A204.1 (cell line): ENCODE data around the gene FHOD3.

Source experiments
- FAIRE-seq: peaks from 2 replicates; lab custom pipeline; 2012; peaks lifted over from hg19 to GRCh38; lab: Jason Lieb, UNC

Gene FHOD3

DNA sequence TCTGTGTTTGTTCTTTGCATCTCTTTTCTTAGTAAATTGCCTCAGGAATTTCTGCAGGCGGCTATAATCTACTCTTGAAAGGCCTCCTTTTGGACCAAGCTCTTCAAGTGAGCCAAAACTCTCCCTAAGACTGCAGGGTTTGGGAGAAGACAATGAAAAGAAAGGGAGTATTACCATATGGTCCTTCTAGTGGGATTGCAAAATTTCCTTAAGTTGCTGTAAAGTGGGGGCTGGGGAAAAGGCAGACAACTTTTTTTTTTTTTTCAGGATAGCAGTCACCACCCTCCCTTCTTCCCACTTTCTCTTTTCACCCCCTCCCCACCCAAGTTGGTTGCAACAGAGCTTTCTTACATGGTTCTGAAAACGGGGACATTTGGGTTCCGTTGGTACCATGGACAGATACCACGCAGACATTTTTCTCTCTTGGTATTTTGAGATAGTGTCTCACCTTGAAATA, 183.7 kb downstream of the FHOD3 start:
- no peak for FAIRE-seq

- no peak for FAIRE-seq
Measured at GRCh38 chr18:36481935-36482334, 184.4 kb downstream of the FHOD3 start.

DNA sequence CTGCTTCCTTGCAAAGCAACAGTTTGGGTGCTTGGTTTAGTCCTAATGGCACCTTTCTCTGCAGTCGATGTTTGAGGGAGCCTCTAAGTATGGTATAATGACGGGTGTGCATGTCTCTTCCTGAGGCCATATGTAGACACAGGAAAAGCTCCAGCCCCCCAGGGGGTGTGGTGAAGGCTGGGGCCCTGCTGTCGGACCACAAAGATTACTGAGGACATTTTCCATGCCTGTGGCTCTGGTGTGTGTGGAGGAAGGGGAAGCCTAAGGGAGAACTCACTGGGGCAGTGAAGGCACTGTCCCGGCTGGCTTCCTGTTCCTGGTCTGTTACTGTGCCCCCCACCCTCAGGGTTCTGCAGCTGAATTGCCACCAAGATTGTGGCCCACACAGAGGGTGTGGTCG, 187.1 kb downstream of the FHOD3 start:
- no peak for FAIRE-seq

DNA sequence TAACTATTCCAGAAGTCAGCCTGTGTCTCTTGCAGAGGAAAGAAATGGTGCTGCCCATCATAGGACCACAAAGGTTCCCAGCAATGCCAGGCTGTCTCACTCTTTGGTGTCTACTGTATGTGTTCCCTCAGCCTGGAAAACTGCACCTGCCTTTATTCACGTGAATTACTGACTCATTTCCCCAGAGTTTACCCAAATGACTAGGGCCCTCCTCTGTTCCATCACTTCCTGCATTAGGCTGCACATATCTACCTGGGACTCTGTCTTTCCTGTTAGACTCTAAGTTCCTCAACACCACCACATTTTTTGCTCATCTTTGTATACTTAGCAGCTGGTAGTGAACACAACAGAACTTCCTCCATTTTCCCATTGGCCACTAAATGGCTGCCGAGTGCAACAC, 188.3 kb downstream of the FHOD3 start:
- no peak for FAIRE-seq

GRCh38 chr18:36488131-36488530, 190.6 kb downstream of the FHOD3 start:
- FAIRE-seq: no peak

- no peak for FAIRE-seq
Measured at GRCh38 chr18:36490897-36491296, 193.4 kb downstream of the FHOD3 start.

DNA sequence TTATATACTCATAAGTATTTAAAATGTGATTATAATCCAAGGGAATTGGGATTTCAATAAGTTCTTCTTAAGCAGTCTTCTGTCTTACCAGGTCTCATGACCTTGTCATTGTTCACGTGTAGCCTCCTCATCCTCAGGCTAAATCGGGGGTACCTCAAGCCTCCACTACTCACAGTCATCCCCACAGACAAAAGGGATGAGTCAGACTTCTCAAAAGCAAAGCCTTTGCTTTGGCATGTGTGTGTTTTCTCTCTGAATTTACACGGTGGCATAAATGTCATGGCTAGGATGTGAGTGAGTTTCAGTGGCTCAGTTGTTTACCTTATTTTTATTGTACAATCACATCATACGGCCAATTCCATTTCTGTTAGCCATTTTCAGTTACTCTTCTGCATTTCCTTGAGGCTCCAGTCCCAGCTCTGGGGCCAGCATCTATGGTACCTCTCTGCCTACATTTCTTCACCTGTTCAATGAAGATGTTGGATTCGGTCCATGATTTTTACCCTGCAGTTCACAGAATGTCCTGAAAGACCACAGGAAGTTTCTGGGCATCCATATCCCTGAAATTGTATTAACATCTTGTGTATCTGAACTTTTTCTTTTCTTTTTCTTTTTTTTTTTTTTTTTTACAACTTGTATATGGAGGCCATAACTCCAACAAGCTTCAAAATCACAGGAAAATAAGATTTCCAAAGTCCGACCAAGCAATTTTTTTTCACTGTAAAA, 195.3 kb downstream of the FHOD3 start:
- FAIRE-seq: no peak

DNA sequence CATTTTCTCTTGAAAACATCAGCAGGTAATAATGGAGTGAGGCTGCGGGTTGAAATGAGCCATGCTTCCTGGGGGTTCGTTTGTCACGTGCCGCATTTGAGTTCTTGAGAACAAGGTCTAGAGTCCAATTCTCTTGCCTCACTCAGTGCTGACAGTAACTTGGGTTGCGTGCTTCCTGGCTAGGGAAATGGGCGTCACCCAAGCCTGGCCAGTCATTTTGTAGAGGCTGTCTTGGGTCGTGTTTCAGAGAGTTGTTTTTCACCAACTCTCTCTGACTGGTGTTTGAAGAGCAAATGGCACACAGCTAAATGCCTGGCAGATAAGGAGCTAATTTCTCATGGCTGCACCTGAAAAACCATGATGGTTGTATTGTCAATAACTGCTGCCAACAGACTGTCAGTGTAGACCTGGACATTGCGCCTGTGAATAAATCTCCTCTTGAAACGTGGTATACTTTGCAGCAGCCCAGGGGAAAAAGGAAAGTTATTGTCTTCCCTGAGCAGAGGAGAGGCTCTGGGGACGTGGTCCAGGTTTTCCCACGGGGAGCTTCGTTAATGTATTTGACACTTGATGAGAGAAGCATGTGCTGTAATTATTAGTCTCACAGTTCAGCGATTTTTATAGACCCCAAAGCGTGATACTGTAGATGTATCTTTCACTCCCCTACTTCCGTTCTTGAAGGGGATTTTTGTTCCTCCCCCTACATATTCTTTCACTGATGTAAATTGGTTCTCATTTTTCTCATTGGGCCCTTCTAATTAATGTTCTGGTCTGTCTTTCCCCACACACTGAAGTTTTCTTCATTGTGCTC, 196.0 kb downstream of the FHOD3 start:
- no peak for FAIRE-seq

DNA sequence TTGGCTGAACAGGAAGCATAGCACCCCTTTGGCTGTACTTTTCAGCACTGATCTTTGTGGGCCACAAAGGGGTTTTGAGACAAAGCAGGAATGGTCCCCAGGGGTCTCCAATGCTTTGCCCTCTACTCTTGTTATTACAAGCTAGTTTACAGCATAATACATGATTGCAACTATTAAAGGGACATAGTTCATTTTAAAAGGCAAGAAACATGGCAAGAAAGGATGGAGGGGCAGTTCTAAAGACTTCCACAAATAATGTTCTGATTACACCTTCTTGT, 196.6 kb downstream of the FHOD3 start:
- FAIRE-seq: no peak

DNA sequence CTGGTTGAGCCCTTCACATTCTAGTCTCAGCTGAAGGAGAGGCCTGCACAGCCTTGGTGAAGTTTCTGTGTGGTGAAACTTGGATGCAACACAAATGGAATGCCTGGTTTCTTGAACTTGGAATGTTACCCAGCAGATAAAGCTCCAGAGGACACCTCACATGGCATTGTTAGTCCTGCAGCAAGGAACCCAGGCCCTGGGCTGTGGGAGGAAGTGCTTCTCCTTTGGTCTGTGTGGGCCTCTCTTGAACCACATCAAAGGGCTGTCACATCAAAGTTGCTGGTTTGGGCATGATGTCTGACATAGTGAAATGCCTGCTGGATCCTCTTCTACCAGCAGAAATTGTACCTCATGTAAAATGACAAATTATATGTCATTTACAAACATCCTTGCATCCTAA, 198.5 kb downstream of the FHOD3 start:
- no peak for FAIRE-seq

DNA sequence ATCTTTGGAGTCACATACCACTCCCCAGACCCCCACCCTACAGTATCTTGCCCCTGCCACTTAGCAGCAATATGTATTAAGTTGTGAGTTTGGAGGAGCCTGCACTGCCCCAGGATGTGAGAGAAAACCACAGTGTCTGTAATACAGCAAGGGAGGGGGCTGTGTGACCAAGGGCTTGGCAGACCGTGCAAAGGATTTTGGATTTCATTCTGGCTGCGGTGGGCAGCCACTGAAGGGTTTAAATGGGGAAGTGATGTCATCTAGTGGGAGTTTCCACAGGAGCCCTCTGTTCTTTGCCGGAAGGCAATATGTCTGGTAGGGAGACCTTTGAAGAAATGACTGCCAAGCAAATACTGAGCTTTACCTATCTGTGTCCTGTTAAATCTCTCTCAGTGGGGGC, 202.4 kb downstream of the FHOD3 start:
- no peak for FAIRE-seq

GRCh38 chr18:36501100-36501499, 203.6 kb downstream of the FHOD3 start:
- FAIRE-seq: no peak

GRCh38 chr18:36503477-36503876, 206.0 kb downstream of the FHOD3 start:
- FAIRE-seq: no peak

- FAIRE-seq: no peak
Measured at GRCh38 chr18:36504928-36505327, 207.4 kb downstream of the FHOD3 start.

- FAIRE-seq: no peak
Measured at GRCh38 chr18:36505665-36506064, 208.2 kb downstream of the FHOD3 start.

- FAIRE-seq: no peak
Measured at GRCh38 chr18:36509646-36510197, 212.2 kb downstream of the FHOD3 start.

- no peak for FAIRE-seq
Measured at GRCh38 chr18:36511791-36512352, 214.4 kb downstream of the FHOD3 start.

DNA sequence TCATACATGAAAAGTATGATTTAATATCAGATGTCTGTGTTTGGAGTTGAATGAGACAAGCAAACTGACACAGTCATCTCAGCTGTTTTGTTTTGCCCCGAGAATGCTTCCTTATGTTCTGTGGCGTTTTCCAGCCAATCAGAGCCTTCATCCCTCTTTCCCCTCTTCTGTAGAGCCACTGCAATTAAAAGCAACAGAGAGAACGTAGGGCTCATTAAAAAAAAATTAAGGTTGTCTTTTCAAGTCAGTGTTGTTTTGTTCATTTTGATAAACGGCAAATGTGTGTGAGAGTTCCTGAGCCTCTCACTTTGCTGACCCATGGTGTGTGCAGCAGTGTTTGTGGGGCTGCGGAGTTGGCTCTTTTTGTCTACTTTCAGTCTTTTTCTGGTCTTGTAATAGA, 216.0 kb downstream of the FHOD3 start:
- no peak for FAIRE-seq

GRCh38 chr18:36514778-36515177, 217.3 kb downstream of the FHOD3 start:
- no peak for FAIRE-seq

DNA sequence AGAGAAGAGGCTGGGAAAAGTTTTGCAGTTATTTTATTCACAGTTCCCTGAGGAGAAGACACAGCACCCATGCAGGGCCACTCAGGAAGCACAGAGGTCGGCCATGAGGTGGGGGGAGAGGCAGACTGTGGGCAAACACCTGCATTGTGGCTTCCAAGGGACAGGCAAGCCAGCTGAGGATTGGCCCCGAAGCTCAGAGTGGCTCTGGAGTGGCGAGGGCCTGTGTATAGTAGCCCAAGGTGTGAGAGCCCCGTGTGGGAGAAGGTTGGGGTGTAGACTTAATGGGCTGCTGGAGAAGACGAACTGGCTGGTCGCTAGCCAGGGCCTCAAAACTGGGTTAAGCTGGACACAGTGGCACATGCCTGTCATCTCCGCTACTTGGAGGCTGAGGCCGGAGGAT, 218.7 kb downstream of the FHOD3 start:
- no peak for FAIRE-seq

DNA sequence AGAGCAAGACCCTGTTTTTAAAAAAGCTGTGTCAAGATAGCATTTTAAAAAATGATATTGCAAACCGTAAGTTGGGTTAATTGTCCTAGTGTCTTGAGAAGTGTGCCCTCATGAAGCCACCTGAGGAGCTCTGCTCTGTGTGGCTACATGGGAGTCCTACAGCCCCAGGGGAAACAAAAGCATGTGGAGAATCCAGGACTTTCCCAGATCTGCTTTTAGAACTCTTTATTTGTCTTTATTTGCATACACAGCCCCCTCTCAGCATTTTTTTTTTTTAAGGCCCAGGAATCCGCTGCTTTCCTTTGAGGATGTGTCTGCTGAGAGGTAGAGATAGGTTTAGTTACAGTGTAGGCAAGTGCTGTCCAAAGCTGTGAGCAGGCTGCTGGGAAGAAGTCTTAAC, 219.2 kb downstream of the FHOD3 start:
- FAIRE-seq: no peak

- no peak for FAIRE-seq
Measured at GRCh38 chr18:36518839-36519238, 221.3 kb downstream of the FHOD3 start.

- no peak for FAIRE-seq
Measured at GRCh38 chr18:36519358-36519757, 221.8 kb downstream of the FHOD3 start.
